ENCODE results near the gene SLC6A11.

Gene SLC6A11

DNA sequence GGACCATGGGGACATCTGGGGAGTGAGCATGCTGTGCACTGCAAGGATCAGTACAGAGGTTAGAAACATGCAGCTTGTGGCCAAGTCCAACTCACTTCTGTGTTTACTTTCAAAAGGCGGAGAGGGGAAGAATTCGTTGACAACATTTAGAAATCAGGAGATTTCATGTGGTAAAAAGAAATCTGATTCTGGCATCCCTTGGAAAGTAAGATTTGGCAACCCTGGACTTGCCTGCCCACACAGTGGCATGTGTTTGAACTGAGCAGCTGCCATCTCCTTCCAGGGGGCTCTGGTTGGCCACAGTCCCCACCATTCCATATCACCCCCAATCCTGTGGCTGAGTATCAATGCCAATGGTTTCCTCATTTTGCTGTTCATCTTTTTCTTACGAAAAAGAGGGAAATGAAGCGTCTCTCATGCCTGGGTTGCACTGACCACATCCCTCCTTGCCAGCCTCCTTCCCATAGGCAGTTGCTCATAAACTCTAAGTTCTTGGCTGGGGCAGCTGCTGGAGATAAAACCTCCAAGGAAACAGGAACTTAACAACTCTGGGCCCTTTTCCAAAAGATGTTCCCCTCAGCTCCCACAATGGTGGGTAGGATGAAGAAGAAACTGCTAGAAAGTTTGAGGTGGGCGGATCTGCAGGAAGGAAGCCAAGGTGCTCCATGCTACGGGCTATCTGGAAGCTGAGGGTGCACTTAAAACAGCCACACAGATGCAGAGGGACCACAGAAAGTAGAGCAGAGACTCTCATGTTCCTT, 29.2 kb downstream of the SLC6A11 start:
- DNase-seq, result no peak

DNA sequence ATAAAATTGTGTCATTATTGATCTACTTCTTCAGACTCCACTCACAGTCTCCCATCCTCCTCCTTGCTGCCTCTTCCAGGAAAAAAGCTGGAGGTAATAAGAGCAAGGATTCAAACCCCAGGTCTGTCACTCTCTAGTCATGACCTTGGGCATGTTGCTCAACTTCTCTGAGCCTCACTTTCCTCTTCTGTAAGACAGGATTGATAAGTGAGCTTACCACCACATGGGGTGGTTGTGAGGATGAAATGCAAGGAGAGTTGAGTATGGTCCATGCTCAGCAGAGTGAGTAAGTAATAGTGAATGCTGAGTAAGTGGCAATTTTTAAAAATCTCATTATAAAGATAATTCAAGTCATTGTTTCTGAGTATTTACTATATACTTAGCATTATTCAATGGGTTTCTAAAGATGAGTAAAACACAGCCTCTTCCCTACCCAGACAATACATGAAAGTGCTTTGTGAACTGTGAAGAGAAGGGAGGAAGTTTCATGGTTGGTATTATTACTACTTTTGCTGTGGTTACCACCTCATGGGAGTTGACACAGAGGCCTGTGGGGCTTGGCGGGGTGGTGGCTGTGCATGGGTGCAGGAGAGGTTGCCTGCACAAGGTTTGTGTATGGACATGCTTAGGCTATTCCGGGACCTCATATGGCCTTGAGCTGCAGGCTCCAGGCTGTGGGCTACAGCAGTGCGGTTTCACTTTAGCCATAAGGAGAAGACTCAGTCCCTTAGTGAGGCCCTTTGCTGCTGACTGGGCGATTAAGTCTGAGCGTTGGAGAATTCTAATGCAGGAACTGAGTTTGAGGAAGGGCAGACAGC, 30.0 kb downstream of the SLC6A11 start:
- DNase-seq, result no peak

DNA sequence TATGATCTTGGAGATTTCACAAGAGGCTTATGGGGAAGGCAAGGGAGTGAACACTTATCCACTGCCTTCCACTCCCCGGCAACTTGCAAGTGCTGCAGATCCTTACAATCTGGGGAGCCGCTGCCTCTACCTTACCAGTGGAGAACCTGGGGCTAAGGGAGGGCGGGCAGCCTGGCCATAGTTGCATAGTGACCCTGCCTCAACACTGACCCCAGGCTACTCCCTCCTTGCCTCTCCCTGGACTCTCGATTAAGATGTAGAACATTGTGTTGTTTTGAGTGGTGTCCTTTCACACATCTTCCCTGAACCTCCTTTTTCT, 30.6 kb downstream of the SLC6A11 start:
- DNase-seq, result no peak

DNA sequence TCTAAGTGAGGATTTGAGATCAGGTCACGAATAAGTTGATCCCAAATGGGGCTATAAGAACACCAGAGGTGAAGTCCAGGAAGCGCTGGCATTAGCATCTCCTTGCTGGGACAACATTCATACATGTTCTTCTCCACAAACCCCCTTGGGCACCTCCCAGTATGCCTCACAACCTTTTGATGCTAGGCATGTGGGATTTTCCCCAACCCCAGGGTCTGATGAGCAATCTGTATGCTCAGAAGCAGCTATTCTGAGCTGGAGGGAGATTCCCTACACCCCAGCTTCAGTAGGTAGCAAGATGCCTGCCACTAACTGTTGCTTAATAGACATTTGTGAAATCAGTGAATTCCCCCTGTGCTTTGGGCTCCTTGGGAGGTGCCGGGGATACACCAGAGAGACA, 32.2 kb downstream of the SLC6A11 start:
- DNase-seq, result no peak

DNA sequence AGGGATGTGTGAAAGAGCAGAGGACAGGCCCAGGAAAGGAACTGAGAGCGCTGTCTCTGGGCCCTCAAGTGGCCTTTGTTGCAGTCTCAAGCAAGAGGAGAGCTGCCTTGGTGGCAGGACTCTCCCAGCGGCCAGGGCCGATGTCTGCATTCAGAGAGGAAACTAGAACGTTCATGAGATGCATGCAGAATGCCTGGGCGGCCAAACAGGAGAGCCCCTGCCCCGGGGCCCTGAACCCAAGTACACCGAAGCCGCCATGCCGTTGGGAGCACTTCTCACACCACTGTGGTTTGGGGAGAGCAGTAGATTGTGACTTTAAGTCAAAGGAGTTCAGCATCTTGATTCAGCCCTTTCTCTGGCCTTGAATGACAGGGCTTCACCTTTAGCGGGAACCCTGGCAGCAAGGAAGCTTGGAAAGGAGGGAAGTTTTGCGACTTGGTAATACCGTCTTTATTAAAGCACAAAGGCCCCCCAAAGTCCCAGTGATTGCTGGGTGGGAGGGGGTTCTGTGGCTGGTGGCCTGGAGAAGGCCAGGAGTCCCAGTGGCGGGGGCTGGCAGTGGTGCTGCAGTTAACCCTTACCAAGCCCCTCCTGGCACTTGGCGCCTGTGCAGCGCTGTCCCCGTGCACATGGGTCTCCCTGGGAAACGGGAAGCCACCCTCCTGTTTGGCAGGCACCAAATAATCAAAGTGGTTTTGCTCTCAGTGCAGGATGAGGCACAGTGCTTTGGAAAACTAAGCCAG, 36.2 kb downstream of the SLC6A11 start:
- no peak for DNase-seq

DNA sequence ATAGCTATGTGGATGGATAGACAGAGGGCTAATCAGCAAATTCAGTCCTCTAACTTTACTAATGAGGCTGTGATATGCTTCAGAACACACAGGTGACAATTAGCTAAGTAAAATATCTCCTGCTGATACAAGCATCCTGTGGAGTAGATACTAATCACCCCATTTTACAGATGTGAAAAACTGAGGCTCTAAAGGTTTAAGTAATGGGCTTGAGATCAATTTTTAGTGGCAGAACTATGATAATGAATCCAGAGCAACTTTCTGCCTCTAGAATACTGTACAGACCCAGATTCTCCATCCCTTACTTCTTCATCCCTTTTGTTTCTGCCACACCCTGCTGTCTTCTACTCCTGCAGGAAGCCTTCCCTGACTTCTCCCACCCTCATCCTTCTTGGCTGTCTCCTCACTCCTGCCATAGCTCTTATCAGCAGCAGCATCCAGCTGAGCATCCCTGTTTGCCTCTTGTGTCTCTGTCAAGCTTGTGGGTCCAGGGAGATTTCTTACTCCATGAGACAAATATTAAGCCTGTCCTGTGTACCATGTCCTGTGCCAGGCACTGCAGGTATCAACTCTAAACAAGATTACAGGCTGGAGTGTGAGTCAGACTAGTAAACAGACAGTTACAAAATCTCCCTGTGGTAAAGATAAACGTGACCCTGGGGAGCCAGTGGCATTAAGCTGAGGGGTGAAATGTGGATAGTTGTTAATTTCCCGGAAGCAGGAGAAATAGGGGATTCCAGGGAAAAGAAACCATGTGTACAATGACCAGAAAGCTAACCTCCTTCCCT, 39.2 kb downstream of the SLC6A11 start:
- DNase-seq, result no peak

DNA sequence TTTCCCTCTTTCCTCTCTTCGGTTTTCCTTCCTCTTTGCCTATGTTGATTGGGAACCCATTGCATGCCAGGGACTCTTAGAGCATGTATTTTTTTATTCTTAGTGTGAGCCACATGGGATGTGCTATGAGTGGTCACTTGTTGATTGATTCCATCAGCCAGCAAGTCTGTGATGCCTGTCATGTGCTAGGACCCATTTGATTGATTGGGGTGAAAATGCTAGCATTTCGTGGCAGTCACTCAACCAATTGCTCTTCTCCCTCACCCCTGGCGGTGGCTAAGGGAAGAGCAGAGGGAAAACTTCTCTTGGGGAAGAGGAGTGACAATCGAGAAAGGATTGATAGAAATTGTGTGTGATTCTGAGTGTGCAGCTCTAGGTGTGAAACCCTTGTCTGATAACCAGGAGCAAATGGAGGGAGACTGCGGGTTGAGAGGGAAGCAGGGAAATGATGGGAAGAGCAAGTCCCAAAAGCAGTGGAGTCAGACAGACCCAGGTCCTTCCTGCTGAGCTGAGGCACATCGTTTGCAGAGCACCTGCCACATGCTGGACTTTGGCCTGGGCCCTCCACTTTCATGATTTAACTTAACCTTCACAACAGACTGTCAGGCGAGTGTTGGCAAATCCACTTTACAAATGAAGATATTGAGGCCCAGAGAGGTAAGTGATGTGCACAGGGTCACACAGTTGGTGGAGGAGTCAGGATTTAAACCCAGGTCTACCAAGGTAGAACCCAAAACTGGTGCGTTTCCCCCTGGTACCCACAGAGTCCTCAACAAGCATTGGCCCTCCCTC, 40.0 kb downstream of the SLC6A11 start:
- no peak for DNase-seq

DNA sequence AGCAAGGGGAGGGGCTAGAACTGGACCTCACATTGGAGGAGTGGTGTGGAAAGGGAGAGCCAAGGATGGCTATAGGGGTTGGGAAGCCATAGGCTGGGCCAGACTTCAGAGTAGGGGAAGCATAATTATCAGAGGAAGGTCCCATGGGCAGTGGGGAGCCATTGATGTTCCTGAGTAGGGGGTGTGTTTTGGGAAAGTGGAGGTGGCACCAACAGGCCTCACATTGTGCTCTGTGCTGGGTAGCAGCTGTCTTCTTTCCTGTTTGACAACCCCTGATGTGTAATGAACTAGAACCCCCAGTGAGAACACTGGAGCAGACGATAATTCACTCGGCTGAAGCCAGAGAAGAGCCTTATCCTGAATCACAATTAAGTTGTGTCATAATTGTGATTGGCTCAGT, 41.2 kb downstream of the SLC6A11 start:
- no peak for DNase-seq

DNA sequence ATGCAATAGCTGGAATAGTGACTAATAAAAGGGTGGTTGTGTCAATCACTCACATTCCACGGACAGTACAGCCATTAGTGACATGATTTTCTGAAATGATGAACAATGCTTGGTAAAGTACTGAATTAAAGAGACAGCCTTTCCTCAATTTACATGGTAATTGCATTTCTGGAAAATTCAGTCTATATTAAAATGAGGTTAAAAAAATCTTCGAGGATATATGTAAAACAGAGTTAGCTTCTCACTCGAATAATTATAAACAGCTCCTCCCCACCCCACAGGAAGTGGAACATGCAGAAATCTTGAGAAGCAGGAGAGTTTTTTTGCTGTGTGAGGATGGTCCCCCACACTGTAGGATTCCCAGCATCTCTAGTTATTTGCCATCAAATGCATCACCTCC, 42.1 kb downstream of the SLC6A11 start:
- DNase-seq, result no peak

DNA sequence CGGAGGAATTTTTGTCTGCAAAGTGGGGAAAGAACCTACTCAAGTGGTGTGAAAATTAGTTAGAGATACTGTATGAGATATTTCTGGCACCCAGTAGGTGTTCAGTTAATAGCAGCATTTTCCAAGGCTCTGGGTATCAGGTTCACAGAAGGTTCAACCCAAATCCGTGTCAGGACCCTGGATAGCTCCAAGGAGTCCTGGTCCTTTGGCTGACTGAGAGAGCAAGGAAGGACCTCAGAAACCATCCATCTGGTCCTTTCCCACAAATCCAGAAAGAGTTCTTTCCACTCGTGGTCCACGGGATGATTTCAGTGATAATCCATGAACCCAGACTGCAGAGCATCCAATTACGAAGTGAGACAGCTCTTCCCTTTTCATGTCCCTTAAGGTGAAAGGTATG, 51.4 kb downstream of the SLC6A11 start:
- DNase-seq, result no peak

DNA sequence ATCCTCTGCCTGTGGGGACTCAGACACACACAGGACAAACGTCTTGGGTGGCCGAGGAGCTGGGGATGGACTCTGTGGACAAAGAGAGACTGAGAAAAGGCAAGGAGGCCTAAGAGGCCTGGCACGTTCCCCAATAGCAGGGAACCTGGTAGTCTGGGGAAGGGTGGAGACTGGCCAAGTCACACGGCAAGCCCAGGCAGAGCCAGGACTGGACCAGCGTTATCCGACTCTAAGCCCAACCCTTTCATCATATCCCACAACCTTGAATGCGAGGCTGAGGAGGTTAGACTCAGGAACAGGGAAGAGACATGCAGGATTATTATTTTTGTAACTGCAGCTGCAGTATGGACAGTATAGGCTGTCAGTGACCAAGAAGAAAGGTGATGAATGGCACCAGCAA, 53.4 kb downstream of the SLC6A11 start:
- DNase-seq, result no peak

DNA sequence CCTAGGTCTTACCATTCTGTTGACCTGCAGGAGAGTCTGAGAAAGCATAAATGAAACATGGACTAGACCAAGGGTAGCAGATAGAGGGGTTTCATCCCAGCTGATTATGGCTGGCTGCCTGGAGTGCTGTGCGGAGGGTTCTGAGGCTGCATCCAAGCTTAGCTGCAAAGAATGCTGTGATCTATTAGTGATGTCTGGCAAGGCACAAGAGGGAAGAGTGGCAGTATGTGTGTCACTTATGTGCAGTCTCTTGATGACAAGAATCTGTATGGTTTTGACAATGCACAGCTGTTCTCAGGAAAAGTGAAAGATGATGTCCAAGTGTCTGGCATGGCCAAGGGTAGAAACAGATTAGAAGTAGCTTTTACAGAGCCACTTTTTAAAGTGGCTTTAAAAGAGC, 54.3 kb downstream of the SLC6A11 start:
- DNase-seq, result no peak

DNA sequence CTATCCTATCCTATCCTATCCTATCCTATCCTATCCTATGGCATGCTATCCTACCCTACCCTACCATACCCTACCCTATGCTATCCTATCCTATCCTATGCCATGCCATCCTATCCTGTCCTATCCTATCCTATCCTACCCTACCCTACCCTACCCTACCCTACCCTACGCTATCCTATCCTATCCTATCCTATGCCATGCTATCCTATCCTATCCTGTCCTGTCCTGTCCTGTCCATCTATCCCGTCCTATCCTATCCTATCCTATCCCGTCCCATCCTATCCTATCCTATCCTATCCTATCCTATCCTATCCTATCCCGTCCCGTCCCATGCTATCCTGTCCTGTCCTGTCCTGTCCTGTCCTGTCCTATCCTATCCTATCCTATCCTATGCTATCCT, 57.4 kb downstream of the SLC6A11 start:
- DNase-seq, result no peak

DNA sequence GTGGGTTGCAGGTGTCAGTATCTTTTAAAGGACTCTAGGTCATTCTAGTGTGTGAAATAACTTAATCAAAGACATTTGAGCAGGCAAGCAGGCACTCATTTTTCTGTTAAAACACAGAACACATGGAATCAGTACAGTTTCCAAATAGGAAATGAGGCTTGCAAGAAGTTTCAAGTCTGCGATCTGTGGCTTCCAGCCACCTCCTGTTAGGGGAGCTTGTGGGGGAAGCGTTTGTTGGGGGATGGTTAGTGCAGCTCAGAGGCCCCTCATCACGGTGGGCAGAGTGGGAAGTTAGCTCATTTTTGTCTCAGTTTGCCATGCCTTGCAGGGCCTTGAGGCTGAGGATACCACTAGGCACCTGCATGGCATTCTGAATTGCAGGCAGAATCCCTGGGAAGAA, 59.9 kb downstream of the SLC6A11 start:
- DNase-seq, result no peak

DNA sequence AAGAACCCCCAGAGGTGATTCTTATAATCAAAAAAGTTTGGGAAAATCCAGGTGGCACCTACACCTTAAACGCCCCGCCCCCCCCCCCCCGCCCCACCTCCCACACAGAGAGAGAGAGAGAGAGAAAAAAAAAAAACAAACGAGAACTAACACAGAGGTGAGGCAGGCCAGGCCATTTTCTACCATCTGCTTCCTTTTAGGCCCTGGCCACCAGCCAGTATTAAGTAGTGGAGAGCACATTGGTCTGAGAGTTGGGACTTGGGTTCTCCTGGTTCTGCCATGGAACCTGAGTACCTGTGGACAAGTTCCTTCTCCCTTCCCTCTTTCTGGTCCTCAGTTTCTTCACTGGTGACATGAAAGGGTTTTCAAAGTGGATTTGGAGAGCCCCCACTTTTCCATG, 60.6 kb downstream of the SLC6A11 start:
- DNase-seq, result no peak

DNA sequence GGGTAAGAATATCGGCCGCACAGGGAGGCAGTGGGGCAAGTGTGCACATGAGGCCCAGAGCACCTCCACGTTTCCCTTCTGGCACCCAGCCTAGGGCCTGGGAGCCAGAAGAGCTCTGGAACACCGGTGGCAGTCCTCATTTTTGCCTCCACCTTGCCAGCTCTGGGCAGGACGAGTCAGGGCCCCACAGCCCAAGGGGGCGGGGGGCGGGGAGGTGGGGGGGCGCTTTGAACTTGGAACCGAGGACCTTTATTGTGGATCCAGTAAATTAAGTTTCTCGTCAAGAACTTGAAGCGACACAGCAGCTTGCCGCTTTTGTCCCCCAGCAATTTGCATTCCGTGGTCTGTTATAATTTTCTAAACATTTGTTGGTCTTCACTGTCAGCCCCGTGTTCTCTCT, 66.8 kb downstream of the SLC6A11 start:
- no peak for DNase-seq

DNA sequence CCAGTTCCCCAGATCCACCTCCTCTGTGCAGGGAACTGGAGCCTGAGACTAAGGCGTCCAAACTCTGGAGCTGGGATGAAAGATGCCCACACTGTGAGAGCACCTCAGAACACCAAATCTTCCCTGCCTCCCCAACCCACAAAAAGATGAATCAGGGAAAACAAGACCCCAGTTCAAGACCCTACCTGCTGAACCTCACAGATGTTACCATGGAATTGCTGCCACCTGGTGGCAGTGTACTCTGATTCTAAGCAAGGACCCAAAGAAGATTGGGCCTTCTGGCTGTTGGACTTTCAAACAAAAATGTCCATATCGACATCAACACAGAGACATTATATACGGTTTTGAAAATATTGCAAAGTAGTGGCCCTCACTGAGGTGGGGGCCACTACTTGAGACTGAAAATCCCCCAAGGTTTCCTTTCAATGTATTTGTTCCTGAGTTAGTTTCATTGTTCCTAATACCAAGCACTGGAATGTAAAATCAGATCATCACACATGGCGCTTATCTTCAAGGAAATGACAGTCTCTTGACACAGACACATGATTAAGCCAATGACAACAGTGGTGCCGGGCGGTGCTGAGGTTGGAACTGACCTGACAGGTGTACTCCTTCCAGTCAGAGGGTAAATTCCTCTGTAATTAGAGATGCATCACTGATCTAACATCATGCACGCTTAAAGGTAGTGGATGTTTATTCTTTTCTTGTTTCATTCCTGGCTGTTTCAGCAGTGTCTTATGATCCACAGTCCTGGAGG, 67.6 kb downstream of the SLC6A11 start:
- no peak for DNase-seq

DNA sequence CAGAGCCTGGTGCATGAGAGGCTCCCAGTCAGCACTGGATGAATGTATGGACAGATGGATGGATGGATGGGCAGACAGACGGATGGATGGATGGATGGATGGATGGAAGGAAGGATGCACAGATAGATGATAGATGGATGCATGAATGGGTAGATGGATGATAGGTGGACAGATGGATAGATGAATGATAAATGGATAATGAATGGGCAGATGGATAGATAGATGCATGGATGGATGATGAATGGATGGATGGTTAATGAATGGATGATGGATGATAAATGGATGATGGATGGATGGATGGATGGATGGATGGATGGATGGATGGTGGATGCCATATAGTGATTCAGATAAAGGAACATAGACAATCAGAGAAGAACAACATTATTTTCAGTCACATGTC, 71.0 kb downstream of the SLC6A11 start:
- DNase-seq, result no peak

DNA sequence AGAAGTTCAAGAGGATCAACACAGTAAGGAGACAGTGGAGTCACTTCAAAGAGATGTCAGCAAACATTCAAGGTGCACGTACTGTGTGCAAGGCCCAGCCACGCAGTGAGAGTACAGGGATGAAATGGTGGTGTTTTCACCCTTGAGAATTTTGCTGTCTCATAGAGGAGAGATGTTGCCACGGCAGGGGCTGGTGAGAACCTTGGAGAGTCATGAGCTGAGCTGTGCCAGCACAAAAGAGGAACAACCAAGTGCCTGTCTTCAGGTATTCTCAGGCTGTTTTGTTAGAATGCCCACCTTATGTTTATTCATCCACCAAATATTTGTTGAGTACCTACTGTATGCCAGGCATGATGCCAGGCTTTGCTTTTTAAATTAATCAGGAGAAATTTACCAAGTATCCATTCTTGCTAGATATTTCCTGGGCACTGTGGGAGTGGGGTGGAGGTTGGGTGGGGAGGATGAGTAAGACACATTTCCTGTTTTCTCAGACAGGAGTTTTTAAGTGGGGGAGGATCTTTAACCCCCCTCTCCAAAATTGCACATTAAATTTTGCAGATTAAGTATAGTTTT, 72.6 kb downstream of the SLC6A11 start:
- DNase-seq, result no peak

DNA sequence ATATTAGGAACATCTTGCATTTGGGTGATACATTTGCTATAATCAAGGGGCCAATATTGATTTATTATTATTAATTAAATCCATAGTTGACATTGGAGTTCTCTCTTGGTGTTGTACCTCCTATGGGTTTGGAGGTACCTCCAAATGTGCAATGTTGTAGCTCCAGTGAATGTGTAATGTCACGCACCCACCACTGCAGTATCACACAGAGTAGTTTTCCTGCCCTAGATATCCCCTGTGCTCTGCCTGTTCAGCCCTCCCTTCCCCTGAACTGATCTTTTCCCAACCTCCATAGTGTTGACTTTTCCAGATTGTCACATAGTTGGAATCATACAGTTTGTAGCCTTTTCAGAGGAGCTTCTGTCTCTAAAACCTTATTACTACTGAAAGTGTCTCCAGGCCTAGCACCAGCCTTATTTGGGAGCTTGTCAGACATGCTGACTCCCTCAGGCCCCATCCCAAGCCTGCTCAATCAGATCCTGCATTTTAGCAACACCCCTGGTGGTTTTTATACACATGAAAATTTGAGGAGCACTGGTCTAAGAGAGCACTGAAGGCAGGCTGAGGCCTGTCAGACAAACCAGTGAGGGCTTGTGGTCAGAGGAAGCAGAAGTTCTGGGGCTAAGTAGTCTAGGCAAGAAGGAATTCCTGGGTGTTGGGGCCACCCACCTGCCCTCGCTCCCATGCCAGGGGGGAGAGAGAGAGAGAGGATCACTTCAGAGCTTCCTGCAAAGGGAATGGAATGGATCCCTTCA, 73.4 kb downstream of the SLC6A11 start:
- no peak for DNase-seq
